Stimulated activated CD8-positive, alpha-beta memory T cell treated with anti-CD3 and anti-CD28 coated beads, Interleukin-15, amount 100 ng/mL, for 24 hours (primary cell): ENCODE measurements around the gene NHP2.
"Not testable (repeated sequence)": the region's sequence is repeated elsewhere in the genome, so short reads cannot be mapped to it uniquely, and the experiment has no call there.

Experiments used
- DNase-seq: peaks from one replicate; pipeline ENCODE4 v3.0.0-alpha.2; 2020; ENCODE audit warnings: low read depth

NHP2 gene

DNA sequence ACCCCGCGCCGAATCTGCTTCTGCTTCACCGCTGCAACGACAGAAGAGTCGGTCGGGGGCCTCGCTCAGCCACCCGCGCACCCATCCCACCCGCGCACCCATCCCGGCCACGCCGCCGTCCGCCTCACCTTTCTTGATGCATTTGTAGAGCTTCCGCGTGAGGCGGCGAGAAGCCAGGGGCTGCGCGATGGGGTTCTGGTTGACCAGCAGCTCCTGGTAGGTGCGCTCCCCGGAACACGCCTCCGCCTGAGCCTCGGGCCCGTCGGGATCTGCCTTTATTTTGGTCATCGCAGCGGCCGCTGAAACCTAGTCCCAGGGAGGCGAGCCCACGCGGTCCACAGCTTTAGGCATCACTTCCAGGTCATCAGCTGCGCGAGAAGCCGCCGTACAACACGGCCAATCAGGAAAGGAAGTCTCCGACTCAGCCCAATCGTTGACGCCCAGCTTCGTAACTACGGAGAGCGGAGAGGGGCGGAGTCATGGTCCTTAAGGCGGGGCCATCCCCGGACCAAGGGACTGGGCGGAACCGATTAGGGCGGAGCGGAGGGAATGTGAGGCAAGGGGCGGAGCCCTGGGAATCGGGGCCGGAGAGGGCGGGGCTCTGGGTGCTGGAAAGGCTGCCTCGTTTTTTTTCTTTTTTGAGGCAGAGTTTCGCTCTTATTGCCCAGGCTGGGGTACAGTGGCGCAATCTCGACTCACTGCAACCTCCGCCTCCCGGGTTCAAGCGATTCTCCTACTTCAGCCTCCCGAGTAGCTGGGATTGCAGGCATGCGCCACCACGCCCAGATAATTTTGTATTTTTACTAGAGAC lies at the start of gene NHP2:
NHP2 (minus strand) TSS at position 356 of the 811 bp plus-strand sequence; CDS start at position 288, 68 bp downstream.
- peak; percentile 92 for DNase-seq

DNA sequence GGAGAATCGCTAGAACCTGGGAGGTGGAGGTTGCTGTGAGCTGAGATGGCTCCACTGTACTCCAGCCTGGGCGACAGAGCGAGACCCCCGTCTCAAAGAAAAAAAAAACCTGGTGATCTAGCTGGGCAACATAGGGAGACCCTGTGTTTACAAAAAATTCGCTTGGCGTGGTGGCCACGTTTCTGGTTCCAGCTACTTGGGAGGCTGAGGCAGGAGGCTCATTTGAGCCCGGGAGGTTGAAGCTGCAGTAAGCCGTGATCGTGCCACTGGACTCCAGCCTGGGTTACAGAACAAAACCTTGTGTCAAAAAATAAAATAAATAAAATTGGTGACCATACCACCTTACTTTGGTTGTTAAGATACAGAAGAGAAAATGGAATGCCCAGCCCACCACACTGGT lies 48.9 kb upstream of the NHP2 start:
- DNase-seq: no peak

DNA sequence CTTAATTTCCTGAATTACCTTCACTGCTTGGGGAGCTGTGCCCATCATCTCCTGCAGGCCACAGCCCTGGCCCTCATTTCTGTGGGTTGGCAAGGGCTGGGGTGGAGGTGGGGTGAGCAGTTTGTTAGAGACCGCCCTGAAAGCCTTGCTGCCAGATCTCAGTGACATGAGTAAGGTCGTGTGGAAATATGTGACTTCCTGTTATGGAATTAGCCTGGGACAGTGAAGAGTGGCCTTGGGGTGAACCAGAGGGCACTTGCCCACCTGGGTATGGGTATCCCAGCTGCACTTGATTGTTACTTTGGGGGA lies 48.2 kb upstream of the NHP2 start:
- no peak for DNase-seq

DNA sequence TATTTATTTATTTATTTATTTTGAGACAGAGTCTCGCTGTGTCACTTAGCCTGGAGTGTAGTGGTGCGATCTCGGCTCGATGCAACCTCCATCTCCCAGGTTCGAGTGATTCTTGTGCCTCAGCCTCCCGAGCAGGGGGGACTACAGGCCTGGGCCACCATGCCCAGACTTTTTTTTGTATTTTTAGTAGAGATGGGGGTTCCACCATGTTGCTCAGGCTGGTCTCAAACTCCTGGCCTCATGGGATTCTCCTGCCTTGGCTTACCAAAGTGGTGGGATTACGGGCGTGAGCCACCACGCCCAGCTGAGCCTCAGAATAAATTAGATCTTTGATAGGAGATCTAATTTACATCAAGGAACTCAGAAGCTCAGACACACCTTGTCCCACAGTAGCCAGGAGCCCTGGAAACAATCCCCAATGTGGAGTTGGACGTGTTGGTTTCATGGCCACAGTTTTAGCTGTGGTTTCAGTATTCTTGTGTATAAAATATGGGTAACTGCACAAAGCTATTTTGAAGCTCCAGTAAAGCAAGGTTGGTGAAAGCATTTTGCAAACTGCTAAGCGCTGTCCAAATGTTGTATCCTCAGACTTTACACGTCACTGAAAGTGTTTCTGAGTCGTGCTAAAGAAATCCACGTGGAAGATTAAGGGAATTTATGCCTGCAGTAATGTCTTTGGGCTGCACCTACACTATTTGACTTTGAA lies 47.7 kb upstream of the NHP2 start:
- no peak for DNase-seq

DNA sequence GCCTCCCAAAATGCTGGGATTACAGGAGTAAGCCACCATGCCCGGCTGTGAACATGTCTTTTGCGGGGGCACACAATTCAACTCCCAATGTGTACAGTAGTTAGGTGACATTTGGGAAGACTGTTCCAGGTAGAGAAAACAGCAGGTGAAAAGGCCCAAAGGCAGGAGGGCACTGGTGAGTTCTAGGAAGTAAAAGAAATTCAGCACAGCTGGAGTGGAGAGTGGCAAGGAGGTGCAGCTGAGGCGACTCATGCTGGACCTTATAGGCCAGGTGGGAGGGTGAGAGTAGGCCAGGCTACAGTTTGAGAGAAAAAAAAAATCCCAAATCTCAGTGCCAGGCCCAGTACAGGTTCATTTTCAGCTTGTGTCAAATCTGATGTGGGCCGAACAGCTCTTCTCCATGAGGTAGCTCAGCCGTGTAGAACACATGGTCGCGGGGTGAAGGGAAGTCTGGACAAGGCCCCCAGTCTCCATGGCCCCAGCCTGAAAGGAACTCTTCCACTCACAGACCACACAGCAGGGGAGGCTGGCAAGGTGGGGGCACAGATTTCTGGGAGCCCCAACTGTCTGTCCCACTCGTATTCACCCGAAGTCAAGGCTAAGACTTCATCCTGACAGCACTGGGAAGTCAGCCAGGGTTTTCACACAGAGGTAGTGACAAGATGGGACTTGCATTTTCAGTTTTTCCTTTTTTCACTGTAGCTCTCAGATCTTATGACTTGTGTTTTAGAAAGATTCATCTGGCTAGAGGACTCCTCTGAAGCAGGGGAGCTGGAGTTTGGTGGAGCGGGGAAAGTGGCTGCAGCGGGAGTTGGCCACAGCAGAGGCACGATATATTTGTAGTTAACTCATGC lies 46.1 kb upstream of the NHP2 start:
- DNase-seq: no peak

DNA sequence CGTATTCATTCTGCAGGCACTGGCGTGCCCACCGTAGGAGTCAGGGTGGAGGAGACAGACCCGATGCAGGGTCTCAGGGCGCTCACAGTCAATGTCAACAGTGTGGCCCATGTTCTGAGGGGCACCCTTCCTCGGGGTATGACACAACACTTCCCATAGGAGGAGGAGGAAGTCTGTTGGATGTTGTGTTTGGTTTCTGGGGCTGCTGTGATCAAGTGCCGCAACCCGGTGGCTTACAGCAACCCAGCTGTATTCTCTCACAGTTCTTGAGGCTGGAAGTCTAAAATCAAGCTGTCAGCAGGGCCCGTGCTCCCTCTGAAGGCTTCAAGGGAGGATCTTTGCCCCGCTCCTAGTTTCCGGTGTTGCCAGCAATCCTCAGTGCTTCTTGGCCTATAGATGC lies 45.0 kb upstream of the NHP2 start:
- DNase-seq: no peak

DNA sequence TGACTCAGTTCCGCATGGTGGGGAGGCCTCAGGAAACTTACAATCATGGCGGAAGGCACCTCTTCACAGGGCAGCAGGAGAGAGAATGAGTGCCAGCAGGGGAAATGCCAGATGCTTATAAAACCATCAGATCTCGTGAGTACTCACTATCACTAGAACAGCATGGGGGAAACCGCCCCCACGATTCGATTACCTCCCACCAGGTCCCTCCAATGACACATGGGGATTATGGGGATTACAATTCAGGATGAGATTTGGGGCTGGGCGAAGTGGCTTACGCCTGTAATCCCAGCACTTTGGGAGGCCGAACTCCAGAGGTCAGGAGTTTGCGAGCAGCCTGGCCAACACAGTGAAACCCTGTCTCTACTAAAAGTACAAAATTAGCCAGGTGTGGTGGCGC lies 44.5 kb upstream of the NHP2 start:
- not testable (repeated sequence) for DNase-seq

DNA sequence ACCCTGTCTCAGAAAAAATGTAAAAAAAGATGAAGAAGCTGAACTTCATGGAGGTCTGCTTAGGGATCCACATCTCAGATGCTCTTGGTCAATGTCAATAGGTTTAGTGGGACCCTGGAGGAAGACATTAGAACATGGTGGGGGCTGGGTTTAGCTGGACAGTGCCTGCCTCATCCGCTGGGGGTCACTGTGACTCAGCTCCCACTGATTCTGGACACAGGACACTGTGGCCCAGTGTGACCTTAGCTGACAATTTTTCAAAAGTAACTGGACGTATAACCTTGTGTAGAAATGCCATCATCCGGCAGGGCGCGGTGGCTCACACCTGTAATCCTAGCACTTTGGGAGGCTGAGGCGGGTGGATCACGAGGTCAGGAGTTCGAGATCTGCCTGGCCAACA lies 43.3 kb upstream of the NHP2 start:
- no peak for DNase-seq

DNA sequence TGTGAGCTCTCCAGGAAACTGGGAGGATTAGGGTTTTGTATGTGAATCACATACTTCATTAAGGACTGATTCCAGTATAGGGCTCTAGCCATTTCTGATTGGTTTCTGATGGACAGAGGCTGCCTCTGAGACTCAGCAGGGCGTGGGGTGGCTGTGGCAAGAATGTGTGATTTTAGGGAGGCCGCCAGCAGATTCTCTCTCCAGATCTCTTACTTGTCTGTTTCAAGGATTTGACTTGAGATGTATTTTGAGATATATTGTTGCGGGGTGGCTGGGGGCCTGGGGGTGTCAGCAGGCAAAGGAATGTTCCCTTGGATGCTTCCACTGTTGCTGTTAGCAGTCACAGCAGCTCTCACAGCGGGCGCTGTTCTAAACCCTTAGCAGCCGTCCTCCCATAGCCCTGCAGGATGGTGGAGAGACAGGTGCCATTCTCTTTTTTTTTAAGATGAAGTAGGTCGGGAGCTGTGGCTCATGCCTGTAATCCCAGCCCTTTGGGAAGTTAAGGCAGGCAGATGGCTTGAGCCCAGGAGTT lies 42.7 kb upstream of the NHP2 start:
- no peak for DNase-seq

DNA sequence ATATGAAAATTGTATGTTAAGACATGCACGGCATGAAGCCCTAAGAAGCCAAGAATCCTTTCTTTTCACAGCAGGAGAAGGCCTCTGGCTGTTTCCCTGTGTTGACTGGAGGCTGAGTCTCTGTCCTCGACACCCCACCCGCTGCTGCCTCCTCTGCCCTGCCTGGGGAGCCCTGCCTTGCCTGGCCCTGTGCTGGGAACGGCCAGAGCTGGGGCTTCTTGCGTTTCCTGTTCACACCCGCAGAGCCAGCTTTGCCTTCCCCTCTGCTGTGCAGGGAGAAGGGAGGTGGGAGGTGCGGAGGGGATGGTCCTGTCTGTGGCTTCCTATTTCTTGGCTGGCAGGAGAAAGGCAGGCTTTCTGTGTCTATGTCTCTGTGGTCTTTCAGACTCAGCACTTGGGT lies 40.3 kb upstream of the NHP2 start:
- DNase-seq: no peak

DNA sequence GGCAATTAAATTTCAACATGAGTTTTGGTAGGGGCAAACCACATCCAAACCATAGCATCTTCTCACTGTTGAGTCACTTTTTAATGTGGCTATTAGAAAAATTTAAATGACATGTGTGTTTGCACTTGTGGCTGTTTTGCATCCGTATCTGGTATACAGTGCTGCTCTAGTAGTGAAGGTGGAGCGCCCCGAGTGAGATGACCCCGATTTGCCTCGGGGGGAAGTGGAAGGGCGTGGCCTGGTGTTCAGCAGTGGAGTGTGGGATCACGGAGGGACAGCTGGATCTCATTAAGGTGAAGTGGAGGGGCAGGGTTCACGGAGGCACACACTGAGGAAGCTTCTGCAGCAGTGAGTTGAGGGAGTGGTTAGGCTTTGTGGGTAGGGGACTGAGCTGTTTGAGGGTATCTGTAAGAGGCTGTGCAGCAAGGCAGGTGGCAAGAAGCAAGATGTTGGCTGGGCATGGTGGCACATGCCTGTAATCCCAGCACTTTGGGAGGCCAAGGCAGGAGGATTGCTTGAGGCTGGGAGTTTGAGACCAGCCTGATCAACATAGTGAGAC lies 39.6 kb upstream of the NHP2 start:
- DNase-seq: no peak

DNA sequence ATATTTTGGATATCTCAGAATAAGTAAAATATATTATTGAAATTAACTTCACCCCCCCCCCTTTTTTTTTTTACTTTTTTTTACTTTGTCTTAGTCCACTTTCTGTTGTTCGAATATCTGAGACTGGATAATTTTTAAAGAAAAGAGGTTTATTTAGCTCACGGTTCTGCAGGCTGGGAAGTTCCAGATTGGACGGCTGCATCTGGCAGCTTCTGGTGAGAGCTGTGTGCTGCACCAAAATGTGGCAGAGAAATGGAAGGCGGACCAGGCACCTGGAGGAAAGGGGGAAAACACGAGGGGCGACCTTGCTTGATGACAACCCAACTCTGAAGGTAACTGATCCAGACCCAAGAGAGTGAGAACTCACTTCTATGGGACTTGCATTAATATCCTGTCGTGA lies 39.1 kb upstream of the NHP2 start:
- DNase-seq: no peak

DNA sequence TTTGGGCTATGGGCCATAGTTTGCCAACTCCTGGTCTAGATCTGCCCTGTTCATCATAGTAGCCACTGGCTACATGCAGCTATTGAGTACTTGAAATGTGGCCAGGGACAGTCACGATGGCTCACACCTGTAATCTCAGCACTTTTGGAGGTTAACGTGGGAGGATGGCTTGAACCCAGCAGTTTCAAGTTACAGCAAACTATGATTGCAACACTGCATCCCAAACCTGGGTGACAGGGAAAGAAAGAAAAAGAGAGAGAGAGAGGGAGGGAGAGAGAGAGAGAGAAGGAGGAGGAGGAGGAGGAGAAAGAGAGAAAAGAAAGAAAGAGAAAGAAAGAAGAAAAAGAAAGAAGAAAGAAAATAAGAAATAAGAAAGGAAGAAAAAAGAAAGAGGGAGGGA lies 38.6 kb upstream of the NHP2 start:
- no peak for DNase-seq

DNA sequence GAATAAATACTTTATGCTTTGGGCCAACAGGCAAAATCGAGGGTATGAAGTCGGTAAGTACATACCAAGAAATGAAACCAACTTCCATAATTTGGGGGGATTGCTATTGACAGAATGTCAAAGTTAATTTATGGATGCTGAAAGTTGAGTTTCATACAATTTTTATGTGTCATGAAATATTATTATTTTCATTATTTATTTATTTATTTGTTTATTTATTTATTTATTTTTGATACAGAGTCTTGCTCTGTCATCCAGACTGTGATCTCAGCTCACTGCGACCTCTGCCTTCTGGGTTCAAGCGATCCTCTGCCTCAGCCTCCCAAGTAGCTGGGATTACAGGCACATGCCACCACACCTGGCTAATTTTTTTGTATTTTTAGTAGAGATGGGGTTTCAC lies 38.0 kb upstream of the NHP2 start:
- no peak for DNase-seq

DNA sequence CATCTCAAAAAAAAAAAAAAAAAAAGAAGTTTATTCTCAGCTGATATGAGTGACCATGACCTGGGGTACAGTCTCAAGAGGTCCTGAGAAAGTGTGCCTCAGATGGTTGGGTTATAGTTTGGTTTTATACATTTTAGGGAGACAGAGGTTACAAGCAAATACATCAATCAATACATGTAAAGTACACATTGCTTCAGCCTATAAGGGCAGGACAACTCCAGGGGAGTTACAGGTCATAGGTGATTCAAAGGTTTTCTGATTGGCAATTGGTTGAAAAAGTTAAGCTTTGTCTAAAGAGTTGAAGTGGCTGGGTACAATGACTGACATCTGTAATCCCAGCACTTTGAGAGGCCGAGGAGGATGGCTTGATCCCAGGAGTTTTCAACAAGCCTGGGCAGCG lies 35.7 kb upstream of the NHP2 start:
- no peak for DNase-seq

DNA sequence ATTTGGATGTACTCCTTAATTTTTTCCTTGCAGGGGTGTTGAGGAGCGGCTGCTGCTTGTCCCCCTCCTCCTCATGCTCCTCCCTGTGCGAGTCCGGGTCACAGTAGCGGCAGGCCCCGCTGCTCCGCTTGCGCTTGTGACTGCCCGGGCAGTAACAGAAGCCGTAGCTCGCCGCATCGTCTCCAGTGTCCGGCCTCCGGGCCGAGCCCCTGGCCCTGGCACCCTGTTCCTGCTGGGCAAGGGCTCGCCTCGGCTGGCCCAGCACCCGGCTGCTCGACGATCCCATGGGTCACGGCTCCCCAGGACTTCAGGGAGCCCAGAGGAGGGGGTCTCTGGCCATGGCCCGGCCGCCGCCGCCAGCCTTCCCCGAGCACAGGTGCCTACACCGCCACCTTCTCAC lies 33.3 kb upstream of the NHP2 start, which contains the start of gene GMCL2:
GMCL2 (minus strand) TSS at position 358 of the 400 bp plus-strand sequence; CDS start at position 286, 72 bp downstream.
- no peak for DNase-seq

DNA sequence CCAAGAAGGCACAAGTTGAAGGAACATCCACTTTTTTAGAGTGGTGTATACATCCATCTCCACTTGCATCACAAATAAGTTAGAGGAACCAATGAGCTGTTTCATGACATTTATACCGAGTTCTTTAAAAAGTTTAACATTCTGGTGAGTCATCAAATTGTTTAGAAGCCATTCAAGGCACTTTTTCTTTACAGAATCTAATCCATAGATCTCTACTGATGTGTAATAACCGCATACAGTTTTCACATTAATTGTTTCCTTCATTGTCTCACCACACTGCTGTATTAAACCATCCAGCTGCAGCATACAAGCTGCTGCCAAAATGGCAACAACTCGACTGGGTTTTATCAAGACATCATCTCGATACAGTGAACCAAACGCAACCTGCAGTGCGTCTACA lies 32.7 kb upstream of the NHP2 start:
- DNase-seq: no peak

DNA sequence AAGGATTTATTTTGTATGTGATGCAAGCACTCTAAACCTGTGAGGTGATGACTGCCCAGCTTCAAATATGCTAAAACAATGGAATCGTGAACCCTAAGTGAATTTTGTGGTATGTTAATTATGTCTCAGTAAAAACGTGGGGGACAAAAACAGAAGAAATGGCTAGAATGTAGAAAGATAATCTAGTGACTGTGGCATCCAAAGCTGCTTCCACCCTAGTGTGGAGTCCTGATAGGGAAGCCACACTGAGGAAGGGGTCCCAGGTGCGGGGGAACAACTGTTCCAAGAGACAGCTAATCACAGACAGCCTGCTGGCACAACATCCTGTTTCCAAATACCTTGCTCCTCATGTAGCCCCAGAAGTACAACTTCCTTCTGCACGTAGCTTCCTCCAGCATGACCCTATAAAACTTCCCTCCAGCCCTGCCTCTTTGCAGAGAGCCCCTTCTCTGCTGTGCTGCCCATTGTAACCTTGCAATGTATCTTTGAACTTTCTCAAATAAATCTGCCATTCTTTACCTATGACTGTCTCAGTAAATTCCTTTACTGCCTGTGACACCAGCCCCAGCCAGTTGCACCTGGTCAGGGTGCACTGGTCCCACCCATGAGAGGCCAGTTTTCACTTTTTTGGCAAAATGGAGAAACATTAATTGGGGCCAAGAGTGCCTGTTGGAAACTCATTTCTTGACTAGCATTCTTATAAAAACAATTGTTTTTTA lies 28.6 kb upstream of the NHP2 start:
- no peak for DNase-seq

DNA sequence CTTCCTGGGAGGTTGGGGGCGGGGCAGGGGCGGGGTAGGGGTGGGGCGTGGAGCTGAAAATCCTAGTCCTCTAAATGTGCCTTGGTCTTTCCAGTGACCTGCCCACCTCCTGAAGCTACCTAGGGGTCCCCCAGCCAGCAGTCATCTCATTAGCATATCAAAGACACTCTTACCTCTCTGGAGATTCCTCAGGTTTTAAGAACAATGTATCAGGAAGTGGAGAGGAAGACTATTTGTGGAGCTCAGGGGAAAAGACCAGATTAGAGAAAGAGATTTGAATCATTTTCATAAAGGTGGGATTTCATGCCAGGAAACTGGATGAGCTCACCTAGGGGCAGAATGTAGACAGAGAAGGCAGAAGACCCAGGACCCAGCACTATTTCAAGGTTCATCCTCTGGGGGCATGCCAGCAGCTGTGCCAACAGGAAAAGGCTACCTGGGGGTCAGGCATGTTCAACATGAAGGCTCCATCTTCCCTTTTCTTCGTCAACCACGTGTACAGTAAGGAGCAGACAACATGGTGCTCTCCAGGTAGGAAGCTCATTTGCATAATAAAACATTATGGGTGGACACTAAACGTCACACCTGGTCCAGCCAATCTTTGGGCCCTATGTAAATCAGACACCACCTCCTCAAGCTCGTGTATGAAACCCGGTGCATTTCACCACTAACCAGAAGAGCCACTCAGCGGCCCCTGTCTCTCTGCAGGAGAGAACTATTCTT lies 26.6 kb upstream of the NHP2 start:
- no peak for DNase-seq

DNA sequence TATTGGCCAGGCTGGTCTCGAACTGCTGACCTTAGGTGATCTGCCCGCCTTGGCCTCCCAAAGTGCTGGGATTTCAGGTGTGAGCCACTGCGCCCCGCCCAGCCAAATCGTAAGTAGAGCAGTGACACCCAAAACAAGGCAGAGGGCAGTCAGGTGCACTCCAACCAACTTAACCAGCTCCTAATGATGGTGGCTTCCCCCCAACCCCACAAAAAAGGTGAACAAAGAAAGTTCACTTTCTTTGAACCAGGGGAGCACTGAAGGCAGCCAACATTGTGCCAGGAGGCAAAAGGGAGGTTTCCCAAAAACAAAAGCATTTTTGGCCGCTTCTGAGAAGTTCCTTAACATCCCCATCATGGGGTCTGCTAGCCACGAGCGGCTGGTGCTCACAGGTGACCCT lies 23.9 kb upstream of the NHP2 start:
- DNase-seq: no peak

DNA sequence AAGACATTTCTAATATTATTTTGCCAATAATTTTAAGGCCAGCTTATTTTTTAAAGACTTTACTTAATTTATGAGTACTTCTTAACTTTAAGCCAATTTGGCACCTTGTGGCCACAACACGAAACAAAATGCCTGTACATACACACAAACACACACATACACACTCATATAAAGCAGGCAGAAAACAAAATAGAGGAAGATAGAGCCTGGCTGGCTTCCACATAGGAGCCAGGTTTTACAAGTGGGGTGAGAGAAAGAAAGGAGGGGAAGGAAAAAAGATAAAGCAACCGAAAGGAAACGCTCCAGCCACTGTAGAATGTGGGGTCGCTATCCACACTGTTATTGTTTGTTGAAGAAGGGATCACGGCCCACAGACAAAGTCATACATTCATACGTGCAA lies 23.1 kb upstream of the NHP2 start:
- no peak for DNase-seq
